GM18873 (cell line): Measurements from ENCODE around the gene EFNA5.

Source experiments
- ATAC-seq: cut with Tn5 transposase; IDR thresholded peaks from one replicate; pipeline ENCODE4 v1.9.1; 2021; ENCODE audit warnings: mild to moderate bottlenecking, moderate library complexity, moderate number of reproducible peaks; ENCODE audit not compliant: unreplicated experiment, low FRiP score

Gene EFNA5

DNA sequence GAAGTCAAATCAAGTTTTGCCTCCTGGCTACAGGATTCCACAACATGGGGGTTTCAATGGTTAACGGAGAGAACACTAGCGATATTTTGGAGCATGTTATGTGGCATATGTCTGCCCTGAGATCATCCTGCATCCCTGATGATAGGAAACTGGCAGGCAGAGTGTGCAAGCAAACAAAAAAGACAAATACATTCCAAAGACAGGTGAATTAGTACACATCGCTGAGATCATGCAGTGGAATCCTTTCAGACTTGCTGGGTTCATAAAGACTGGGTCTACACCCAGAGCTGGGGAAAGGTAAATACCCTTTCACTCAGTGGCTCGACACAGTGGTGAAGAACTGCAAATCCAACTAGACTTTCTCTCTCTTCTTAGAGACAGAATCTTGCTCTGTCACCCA lies 286.5 kb downstream of the EFNA5 start:
- ATAC-seq = no peak

DNA sequence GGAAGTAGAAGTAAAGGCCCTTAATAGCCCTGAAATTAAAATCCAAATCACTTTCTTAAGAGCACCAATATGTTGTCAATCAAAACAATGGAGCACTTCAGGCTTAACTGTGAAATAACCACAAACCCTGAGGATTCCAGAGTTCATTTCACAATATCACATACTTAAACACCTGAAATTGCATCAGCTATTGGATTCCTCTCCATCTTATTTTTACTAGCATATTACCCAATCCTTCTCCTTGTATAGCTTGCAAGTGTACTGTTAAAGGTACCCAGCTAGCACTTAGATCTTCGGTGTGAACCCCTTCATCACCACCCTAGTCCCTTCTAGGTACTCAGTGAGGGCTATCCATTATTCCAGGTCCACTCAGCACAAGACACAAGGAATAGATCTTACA lies 287.3 kb downstream of the EFNA5 start:
- ATAC-seq = no peak

DNA sequence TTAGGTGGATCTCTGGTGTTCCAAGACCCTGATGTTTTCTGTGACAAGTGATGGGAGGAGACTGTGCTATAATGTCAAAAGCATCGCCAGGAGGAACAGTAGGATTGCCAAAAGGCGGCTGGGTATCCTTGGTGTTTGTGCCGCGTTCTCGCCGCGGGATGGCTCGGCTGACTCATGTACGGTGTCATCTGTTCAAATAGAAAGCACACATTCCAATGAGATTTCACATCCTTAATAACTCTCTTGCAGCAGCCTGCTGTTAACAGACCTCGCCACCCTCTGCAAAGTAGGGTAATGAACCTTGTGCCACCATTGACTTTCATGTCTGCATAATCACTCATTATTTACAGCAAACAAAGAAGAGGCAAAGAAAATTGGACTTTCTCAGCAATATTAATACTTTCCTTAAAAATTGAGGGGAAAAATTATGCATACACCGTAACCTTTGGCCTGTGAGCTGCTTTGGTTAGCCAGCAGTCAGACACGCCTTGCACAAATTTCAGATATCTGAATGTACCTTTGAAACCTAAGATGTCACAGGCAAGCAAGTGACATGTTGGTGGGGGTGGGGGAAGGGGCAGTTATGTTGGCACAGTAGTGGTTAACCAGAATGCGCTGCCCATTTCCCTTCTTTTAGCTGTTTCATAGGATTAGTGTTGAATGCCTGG lies 289.4 kb downstream of the EFNA5 start:
- no peak for ATAC-seq

DNA sequence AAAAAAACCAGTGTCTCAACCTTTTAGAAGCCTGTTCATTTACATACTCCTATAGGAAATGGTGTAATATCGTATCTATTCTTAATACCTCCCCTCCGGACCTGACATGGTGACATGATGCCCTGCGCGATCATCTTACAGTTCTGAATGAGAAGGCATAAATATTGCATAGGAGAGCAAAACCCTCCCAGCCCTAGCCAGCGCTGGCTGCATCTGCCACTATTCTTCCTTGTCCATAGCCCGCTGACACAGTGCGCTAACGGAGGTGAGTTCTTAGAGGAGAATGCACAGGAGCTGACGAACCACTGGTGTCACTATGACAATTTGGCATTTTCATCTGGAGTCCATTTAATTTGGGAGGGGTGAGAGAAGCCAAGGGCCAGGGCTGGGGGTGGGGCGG lies 290.1 kb downstream of the EFNA5 start:
- ATAC-seq = no peak

DNA sequence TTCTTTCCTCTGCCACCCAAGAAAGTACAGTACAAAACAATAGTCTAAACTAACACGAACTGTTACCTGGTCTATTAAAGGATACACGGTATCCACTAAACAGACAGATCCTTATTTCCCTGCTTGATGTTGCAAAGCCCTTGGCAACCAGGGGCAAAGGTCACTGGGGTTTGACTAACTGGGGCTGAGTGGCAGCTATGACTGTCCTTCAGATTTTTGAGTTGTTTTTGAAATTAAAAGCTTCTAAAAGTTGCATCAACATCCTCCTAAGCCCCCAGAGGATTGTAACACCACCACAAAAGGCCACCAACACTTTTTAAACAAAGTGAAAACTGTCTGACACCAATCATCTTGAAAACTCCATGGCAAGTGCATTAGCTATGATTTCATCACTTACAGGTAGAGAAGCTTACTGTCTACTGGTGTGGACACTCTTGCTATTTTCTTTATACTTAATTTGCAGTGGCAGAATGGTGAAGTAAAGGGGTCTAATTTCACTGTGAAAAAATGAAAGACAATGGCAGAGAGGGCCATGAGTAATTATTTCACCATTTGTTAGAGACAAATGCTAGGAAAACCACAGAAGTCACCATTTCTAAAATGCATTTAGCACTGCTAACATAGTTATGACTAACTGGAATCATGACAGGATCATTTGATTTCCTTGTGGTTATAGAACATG lies 292.4 kb downstream of the EFNA5 start:
- ATAC-seq = no peak

DNA sequence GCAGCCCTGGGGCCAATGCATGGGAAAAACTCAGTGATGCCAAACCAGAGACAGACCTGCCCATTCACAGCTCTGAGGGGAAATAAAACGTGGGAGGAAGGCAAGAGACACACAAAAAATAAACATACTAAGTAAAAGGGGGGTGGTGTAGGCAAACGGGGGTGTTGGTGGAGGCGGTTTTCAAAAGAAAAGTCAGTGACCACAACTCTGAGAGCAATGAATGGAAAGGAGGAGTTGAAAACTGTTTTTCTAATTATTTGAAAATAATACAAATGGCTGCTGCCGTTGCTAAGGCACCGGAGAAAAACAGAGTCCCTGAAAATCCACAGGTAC lies 293.5 kb downstream of the EFNA5 start:
- ATAC-seq = no peak

DNA sequence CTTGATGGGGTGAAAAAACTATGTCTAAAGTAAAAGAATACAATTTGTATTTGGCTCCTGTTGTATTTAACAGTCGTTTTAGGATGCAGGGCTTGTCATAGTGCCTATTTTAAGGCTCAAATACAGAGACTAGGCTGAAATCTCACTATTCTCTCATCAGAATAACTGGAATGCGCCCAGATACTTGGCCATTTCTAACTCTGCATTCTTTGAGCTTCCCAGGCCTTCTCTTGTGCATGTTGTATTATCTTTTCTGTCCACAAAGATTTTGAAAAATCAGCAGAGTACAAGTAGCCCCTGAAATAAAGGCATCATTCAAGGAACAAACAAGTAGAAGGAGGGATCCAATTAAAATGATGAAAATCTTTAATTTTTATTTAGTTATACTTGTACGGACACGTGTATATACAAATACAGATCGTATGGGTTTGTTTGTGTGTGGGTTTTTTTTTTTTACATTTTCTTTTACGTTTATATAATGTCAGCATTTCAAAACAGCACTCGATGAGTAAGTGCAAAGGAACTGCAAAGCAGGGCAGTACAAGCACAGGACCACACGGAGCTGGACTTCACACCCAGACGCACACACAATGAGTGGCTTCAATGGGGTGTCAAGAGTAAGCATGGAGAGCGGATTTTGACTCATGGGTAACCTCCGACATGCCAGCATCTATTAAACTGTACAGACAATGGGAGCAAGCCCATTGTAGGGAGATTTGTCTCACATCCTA lies 294.0 kb downstream of the EFNA5 start:
- no peak for ATAC-seq

DNA sequence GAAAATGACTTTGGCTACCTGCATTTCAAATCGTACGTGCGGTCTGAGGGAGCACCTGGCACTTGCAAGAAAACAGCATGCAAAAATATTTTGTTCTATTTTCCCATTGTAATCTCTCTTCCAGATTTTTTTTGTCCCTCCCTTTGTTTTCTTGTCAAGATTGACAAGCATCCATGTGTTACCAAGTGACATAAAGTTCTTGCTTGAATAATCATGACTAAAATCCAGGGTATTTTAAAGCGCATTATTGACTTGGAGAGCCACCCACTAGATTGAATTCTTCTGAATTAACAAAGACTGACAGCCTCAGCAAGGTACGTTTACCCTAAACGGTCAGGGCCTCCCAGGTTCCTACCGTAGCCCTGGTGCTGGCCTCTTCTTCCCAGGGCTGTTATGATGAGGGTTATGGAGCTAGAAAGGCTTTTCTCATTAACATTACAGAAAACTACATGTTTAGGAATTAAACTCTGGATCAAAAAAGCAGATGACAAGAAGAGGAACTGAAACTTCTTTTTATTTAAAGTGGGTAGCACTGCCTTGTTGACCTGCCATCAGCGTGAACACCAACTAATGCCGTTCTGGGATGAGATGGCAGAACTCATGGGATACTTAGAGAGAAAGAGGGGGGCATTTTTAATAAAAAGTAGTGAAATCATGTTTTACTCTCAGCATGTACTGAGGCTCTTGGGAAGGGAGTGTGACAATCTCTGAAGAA lies 297.0 kb downstream of the EFNA5 start:
- peak; percentile 59 for ATAC-seq

DNA sequence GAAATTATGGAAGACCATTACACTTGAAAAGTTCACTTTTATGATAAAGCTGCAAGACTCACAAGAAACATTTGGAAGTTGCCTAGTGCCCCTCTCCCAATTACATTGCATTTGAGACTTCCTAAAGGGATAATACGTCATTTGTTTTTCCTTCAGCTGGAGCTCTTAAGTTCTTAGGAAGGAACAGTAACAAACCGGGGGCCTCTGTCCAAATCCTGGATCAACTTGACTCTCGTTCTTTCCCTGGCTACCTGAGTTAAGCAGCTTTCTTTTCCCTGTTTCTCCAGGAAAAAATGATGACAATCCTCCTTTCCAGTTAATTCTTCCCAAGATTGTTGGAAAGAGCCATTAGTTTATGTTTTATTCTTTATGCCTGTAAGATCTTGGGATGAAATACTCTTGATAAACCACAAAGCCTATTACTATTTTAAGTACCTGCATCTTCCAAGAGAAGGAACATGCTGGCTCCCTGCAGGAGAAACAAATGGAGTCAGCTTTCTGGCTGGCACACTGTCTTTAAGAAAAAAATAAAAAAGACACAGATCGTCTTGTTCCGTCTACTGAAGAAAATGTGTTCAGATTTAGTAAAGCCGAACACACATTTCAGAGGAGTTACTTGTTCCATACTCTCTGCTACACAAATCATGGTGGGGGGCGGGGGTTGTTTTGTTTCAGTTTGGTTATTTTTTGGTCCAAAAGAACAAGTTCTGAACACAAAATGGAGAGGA lies 297.9 kb downstream of the EFNA5 start:
- no peak for ATAC-seq

DNA sequence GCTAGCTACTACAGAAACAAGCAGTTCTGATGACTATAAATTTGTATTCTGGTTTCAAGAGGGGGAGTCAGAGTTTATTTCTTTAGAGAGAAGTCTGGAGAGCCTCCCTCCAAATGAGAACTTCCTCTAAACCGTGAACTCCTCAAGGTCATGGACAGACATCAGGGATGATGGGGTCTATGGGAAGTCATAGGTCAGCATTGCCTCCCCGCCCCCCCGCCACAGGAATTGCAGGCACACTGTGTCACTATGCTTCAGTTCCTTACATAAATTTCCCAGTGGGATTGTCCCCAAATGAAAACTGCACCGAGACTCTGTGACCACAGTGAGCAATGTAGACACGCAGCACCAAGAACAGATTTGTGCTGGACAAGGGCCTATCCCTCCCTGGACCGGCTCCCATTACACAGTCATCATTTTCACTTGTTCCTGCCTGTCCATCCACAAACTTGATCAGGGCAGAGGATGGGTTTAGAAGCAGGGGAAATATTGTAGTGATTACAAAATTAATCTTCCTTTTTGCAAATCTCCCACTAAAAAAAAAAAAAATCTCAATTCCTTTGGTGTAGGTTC lies 300.3 kb downstream of the EFNA5 start:
- no peak for ATAC-seq

DNA sequence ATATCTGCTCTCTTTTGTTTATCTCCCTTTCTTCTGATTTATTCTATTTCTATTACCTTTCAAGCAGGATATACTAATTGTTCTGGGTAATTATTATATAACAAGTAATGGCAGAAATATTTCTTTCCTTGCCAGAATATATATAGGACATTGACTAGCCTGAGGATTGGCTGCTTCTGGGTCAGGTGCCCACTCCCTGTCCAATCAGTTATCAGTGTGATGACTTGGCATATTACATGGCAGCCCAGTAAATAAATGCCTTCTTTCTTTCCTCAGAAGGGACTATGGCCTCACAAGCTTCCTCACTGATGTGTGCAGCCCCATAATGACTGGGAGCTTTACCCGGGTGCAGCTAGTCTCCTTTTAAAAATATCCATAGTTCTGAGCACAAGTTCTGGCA lies 301.1 kb downstream of the EFNA5 start:
- ATAC-seq = no peak

DNA sequence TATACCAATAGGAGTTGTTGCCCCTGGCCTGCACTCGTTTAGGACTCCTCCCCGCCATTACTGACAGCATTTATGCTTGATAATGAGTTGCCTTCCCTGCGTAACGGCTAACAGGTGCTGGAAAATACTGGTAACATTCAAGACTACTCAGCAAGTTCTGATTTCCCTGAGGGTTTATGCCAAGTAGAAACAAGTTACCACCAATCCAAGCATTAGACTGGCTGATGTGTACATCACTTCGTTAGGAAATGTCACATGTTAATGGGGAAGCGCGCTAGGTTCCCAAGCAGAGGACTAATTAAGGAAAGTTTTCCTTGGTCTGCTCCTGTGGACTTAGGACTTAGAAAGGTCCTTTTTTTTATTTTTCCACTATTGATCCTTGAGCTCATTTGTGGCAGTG lies 302.1 kb downstream of the EFNA5 start:
- ATAC-seq = no peak

DNA sequence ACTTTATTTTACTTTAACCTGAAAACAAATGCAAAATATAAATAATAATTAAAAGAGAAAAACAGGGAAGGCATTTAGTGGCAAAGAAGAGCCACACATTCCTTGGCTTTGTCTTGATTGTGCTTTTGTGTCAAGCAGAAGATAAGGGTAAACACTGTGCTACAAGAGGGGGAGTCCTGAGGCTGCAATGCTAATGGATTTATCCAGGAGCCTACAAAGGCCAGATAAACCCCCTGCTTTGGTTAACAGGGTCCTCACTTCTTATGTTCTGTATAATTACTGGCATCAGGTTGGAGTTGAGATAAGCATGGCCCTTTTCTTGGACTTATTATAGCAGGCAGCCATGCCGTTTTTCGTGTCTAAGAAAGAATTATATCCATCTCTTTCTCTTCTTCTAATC lies 302.8 kb downstream of the EFNA5 start:
- no peak for ATAC-seq

DNA sequence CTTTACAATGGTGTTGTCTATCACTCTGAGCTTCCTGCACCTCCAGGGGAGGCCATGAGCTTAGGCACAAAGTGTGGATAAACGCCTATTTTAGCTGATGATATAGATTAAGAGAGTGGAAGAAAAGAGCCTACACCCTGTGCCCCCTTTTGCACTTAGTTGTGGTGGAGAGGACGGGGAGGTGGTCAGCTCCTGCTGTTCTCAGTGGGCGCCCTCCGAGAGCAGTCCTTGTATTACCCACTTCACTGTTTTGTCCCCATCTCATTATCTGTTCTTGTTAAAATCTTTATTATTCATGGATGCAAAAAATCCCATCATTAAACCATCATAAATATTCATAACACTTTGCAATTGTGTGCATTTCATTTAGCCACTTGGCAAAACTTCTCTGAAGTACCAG lies 303.3 kb downstream of the EFNA5 start:
- ATAC-seq = no peak

DNA sequence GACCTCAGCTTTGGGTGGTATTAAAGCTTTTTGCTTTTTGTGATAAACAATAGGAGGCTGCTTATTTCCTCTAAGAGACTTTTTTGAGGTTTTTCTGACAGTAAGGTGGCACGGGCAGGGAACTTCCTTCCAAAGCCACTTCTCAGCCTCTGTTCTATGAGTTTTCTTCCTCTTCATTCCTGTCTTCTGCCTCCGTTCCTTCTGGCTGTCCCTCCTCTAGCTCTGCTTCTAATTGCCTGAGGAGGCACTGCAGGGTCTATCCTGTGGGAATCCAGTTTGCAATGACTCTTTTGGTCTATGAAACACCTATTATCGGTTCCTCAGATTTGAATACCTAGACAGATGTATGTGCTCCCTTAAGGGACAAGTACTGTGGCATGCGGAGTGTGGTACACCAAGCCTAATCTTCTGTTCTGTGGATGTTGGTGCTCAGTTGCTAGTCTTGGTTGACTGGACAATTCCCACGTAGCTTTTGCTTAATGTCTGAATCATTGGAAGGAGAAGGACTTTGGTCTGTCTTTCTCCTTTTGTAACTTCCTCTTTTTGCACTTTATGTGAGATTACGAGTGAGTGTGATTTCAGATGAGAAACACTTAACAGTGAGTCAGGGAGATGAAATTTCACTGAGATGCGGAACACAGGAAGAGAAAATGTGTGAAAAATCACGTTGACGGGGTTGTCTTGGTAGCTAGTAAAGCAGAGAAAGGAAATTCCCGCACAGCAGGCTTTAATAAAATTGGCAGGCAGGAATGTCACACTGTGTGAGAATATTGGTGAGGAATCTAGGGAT lies 305.2 kb downstream of the EFNA5 start:
- ATAC-seq = no peak

DNA sequence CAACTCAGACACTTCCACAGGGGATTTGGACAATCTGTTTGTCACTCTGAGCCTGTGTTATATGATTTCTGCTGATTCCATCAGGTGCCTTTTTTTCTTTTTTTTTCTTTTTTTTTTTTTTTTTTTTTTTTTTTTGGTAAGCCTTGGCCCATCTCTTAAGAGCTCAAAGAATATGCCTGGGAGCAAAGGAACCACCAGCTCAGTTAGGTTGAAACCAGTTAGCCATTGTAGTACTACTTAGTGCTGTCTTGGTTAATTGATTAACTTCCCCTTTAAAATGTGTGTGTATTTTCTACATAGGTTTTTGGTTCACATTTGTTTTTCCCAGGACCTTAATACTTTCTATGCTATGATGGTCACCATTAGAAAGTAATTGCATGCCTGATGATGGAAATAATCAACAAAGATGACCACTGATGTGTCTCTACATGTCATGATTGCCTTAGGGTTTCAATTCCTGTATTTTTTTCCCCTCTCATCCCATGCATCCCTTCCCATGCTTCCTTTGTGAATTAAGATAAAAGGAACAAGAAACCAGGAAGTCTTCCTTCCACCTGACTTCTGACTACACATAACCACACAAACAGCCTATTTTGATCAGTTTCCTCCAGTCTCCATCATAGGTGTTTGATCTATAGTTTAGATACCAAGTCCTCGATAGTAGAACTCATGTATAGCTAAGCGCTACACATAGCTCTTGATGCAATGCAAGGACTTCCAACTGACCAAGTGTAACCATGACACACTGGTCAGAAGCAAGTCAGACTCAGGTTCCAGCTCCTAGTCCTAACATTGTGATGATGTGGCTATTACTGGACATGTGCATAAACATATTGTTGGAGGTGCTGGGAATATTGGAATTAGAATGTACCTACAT lies 306.1 kb downstream of the EFNA5 start:
- no peak for ATAC-seq

DNA sequence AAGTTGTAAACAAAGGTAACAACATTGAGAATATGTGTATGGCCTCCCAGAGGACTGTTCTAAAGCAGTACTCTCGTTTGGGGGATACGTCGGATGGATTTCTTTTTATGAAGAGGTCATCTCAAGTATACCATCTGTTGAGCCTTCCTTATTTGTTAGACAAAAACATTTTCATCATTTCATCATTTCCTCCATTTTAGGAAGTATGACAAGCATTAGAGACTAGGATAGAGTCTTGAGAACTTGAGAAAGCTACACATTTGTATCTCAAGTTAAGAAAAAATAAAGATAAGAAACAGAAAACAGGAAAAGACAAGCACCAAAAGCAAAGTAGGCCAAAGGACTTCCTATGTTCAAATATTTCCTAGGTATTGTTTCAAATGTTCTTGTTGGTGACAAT lies 307.0 kb downstream of the EFNA5 start:
- ATAC-seq = no peak

DNA sequence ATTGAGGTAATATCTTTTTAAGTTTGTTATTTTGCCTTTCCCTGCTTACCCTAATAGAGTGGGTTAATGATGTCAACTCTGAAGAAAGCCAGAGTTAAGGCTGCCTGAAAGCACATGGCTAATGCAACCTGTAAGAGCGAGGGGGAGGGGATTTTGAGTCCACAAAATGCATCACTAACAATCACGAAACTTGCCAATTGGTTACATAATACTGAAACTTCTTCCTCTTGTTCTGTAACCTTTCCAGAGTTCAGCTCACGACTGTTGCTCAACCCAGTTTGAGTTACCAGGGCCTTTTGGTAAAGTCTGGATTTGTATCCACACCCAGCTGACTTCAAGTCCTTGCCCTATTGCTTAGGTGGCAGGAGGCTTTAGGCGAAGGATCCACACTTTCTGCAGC lies 308.8 kb downstream of the EFNA5 start:
- ATAC-seq = no peak

DNA sequence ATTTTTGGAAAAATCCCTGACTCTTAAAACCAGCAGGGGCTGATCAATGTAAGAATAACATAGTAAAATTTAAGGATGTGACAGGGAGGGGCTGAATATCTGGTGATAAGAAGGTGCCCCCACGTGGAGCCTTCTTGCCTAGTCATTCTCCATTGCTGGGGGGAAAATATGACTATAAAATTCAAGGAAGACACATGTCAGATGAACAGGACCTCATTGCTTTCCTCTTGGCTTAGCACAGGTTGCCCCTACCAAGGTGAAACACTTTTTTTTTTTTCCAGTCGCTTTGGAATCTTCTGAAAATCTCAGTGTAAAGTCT lies 310.9 kb downstream of the EFNA5 start:
- no peak for ATAC-seq
